GM19397 (cell line): ENCODE results near the gene VPS36.
A peak's percentile ranks its signal among the peaks of the same experiment; 100 is the strongest.
"Not testable (repeated sequence)": the region's sequence is repeated elsewhere in the genome, so short reads cannot be mapped to it uniquely, and the experiment has no call there.

Source experiments
- ATAC-seq: cut with Tn5 transposase; IDR thresholded peaks from one replicate; pipeline ENCODE4 v1.9.1; 2021; ENCODE audit warnings: mild to moderate bottlenecking, moderate library complexity; ENCODE audit not compliant: unreplicated experiment

VPS36 gene, protein sequence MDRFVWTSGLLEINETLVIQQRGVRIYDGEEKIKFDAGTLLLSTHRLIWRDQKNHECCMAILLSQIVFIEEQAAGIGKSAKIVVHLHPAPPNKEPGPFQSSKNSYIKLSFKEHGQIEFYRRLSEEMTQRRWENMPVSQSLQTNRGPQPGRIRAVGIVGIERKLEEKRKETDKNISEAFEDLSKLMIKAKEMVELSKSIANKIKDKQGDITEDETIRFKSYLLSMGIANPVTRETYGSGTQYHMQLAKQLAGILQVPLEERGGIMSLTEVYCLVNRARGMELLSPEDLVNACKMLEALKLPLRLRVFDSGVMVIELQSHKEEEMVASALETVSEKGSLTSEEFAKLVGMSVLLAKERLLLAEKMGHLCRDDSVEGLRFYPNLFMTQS

DNA sequence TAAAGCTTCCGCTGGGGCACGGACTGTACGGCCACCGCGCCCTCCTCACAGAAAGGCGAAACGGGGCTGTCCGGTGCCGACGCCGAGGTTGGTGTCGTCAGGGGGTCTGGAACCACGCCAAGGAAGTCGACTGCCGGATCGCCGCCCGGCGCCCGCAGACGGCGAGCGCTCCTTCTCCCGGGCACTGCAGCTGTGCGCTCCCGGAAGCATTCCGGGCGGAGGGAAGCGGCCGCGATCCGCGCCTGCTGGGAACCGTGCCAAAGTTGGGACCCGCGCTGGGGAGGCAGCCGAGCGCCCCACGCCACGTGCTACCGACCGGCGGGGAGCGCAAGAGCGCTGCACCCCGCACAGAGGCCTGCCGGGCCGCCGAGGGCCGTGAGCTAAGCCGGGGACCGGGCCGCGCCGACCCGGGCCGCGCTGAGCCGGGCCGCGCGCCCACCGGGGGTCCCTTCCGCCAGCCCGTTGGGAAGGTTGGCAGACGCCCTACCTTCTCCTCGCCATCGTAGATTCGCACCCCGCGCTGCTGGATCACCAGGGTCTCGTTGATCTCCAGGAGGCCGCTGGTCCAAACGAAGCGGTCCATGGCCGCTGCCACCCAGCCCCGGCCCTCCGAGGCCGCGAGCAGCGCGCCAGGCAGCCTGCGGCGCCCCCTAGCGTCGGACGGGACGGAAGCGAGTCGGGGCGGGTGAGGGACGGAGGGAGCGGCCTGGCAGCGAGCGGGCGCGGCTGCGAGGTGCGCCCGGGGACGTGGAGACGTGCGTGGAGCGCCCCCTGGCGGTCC is at the start of gene VPS36:
Gene VPS36, minus strand, starts transcription at position 623 of the 781 bp plus-strand sequence. Its CDS starts 40 bp downstream, at position 583.
- peak; percentile 77 for ATAC-seq

DNA sequence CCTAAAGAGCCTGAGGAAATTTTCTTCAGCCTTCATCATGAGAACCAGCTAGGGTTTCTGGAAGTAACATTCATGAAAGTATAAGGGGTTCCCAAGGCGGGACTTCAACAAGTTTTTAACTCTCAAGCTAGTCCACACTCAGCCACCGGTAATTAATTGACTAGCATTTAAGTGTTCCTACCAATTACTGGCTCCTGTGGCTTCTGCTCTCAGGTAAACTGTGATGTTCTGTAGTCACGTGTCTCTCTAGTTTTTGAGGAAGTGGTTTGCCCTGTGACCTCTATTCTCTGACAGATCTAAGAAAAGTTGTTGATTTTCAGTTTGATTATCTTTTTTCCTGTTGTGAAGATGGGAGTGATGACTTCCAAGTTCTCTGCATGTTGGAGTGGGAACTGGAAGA is 47.5 kb upstream of the VPS36 start:
- not testable (repeated sequence) for ATAC-seq

DNA sequence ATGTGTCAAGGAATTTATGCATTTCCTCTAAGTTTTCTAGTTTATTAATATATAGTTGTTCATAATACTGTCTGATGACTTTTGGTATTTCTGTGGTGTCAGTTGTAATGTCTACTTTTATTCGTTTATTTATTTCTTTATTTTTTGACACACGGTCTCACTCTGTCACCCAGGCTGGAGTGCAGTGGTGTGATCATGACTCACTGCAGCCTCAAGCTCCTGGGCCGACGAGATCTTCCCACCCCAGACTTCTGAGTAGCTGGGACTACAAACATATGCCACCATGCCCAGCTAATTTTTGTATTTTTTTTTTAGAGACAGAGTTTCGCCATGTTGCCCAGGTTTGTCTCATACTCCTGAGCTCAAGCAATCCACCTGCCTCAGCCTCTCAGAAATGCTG is 43.8 kb upstream of the VPS36 start:
- not testable (repeated sequence) for ATAC-seq

DNA sequence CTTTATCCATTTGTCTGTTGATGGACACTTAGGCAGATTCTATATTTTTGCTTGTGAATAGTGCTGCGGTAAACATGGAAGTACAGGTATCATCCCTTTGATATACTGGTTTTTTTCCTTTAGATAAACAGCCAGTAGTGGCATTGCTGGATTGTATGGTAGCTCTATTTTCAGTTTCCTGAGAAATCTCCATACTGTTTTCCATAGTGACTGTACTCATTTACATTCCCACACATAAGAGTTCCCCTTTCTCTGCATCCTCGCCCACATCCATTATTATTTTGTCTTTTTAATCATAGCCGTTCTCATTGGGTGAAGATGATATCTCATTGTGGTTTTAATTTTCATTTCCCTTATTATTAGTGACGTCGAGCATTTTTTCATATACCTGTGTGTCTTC is 40.6 kb upstream of the VPS36 start:
- not testable (repeated sequence) for ATAC-seq

DNA sequence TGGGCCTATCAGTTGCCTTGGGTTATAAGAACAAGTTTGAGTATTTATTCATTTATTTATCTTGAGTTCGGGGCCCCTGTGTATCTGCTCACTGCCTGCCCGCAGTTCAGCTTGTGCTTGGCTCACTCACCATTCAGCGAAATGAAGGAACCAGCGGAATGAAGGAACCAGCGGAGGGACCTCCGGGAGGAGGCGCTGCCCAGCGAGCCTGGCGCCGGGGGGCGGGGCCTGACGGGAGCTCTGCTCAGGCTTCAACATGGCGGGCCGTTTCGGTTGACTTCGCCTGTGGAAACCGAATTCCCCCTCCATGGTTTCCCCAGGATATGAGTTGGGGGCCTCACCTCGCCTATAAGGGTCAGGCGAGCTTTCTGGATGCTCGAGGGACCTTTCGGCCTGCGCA is 38.3 kb upstream of the VPS36 start:
- not testable (repeated sequence) for ATAC-seq

DNA sequence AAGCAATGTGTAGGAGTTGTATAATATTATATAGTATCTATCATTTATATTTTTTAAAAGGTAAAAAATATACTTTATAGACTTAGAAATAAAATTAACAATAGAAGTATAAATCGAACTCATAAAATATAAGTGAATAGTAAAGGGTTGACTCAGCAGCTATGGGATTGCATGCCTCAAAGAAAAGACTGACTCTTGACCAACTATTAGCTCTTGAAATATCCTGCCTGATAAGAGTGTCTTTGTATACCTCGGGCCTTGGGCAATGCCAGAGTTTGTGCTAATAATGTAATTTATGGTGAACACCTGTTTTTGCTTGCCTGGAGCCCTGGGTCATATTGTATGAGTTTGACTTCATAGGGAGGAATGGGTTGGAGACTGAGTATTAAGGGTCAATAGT is 36.6 kb upstream of the VPS36 start:
- ATAC-seq, result not testable (repeated sequence)

DNA sequence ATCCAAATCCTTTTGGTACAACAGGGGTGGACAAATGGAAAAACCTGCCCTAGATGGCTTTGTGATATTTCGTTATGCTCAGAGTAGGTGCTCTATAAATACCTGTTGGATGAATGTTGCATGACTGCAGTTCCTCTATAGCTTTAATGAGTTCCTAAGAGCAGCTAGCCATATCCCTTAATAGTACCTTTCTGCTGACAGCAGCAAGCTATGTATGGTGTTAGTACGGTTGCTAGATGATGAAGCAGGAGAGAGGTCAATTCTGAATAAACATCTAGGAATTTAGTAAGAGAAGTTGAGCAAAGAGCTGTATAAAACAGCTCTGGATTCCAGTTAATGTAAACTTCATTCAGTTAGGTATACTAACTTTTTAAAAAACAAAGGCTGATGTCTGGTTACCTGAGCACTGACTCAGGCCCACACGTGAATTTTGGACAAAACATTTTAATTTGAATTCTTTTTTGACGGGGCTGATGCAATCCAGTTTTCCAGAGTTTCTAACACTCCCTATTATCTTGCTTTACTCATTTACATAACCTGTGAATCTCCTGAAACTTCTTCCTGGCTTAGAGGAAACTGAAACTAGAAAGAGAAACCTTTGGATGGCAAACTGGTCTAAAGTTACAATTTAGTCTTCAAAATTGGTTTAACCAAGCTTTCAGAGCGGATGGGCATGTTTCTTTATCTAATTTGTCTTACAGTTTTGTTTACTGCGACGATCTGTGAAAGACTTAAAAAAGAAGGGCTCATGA is 30.4 kb upstream of the VPS36 start:
- not testable (repeated sequence) for ATAC-seq

DNA sequence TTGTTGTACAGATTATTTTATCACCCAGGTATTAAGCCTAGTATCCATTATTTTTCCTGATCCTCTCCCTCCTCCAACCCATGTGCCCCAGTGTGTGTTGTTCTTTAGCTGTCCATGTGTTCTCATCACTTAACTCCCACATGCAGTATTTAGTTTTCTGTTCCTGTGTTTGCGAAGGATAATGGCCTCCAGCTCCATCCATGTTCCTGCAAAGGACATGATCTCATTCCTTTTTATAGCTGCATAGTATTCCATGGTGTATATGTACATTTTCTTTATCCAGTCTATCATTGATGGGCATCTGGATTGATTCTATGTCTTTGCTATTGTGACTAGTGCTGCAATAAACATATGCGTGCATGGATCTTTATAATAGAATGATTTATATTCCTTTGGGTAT is 18.1 kb upstream of the VPS36 start:
- ATAC-seq, result not testable (repeated sequence)

DNA sequence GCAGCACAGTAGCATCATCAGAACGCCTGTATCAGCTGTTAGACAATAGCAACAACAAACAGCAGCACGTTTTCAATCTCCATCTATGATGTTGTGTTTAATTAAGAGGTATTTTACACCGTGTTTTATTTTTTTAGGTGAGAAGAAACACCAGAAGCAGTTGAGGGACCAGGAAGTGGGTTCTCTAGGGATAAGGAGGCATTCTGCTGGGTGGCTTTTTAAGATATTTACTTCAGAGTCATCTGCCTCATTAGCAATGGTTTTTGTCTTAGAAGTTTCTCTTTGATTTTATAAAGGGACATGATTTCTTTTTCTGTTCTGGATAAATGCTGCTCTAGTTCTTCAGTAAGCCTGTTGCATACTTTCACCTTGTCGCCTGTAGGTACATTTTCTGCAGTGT is 13.1 kb upstream of the VPS36 start:
- no peak for ATAC-seq

DNA sequence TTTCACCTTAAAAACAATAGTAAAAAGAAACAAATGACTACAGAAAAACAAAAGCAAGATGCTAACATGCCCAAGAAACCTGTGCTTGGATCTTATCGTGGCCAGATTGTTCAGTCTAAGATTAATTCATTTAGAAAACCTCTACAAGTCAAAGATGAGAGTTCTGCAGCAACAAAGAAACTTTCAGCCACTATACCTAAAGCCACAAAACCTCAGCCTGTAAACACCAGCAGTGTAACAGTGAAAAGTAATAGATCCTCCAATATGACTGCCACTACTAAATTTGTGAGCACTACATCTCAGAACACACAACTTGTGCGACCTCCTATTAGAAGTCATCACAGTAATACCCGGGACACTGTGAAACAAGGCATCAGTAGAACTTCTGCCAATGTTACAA is 10.8 kb upstream of the VPS36 start:
- no peak for ATAC-seq

DNA sequence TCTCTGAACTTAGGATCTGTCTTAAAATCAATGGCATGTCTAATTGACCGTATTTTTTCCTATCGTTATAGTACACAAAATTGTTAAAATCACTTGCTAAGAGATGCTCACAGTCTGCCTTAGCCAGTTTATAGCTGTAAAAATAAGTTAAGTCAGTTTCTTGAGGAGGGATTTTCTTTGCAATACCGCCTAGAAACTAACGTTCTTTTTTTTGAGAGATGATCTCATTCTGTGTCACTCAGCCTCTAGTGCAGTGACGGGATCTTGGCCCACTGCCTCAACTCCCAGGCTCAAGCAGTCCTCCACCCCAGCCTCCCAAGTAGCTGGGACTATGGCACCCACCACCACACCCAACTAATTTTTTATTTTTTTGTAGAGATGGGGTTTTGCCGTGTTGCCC is 9.2 kb upstream of the VPS36 start:
- no peak for ATAC-seq

DNA sequence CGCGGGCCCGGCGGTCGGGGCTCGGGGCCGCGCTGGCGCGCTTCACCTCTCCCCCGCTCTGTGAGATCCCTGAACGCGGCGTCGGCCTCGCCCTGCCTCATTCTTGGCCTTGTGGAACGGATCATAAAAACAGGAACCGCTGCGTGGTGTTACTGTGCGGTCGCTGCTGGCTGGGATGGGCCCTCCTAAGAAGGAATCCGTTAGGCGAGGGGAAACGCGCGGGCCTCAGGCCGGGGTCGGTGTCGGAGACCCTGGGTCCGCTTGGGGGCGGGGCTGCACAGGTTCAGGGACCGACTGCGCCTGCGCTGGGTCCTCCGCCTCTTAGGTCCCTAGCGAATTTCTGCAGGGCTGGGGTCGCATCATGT is 5.2 kb upstream of the VPS36 start:
- ATAC-seq, result peak; percentile 31

DNA sequence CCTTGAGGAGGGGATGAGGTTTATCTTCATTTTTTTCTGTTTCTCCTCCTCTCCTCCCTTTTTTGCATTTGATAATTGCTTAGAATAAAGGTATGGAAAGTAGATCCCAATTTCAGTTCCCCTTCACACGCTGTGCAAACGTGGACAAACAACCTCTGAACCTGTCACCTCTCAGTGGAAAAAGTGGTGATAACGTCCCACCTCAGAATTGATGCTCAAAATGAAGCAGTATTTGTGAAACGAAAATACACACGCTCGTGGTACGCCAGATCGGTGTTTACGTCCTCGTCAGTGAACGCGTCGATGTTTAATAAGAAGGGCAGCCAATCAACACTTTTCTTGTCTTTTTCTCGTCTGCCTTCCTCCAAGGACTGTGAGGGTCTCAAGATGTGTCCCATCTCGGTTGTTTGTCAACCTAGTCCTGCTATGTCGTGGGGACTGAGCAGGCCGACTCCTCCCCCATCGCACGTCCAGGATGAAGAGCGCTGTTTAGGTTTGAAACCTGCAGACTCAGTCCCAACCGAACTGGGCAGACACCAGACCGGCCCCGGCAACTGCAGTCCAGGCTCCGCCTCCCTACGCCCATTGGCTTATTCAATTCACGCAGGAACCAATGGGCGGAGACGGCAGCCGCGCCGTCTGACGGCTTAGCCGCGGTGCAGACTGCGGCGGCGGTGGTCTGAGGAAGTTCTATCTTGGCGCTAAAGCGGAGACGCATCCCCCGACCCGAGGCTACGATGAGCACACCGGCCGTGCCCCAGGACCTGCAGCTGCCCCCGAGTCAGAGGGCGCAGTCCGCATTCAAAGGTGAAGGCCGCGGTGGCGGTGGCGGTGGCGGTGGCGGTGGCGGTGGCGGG is 4.6 kb upstream of the VPS36 start, which contains the start of gene CKAP2:
Gene CKAP2, plus strand, starts transcription at position 659 of the 857 bp plus-strand sequence. Its CDS starts 79 bp downstream, at position 738.
- ATAC-seq, result peak; percentile 74

DNA sequence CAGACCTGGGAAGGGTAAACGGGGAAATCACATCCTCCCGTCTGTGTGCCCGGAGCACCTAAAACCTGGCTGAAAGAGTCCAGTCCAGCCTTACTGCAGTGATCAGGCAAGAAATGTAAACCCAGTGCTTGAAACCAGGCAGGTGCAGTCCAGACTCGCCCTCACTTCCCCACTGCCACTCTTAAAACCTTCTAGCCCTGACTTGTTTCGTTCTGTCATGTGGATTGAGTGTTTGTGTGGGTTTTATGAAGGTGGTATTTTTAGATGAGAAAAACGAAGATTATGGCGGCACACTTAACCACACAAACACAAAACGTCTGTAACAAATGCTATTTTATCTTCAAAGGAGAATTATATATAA is 4.0 kb upstream of the VPS36 start:
- peak; percentile 18 for ATAC-seq

DNA sequence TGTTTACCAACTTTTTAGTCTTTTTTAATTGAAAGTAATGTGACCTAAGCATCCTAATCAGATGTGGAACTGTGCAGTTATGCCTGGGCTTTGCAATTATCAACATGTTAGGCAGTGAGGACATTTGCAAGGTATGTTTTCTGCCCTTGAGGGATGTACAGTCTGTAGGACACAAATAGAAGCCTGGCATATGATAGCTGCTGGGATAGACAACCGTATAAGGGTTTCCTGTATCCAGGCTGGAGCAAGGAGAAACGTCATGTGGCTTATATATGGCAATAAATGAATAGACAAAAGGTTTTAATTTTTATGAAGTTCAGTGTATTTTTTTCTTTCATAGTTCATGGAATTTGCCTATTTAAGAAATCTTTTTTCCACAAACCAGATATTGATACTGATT is 2.0 kb upstream of the VPS36 start:
- no peak for ATAC-seq

DNA sequence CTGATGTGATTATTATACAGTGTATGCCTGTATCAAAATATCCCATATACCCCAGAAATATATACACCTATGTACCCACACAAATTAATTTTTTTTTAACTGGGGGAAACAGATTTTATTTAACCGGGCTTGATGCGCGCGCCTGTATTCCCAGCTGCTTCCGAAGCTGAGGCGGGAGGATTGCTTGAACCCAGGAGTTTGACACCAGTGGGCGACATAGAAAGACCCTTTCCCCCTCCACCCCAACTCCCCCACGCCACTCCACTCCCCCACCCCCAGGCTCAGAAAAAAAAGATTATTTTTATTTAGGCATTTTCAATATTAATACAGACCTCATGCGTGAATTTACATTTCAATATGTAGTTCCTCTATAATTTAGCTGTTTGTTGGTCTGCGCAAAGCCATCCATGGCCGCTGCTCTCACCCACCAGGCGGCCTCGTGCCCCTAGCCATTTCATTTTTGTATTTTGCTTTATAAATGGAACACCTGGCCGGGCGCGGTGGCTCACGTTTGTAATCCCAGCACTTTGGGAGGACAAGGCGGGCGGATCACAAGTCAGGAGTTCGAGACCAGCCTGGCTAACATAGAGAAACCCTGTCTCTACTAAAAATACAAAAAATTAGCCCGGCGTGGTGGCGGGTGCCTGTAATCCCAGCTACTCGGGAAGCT is 836 bp upstream of the VPS36 start:
- ATAC-seq, result no peak

DNA sequence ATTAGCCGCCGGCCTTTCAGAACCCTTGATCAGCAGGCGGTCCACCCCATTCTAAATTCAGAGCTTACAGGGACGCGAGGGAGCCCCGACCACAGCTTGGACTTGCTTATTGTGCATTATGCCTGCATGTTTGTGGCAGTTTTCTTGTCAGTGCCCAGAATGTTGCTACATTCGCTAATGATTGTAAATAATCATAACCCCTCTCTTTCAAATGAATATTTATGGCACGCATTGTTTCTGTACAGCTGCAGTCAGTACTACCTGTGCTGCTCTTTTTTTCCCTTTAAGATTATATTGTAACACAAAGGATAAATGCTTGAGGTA is 321 bp upstream of the VPS36 start:
- no peak for ATAC-seq

DNA sequence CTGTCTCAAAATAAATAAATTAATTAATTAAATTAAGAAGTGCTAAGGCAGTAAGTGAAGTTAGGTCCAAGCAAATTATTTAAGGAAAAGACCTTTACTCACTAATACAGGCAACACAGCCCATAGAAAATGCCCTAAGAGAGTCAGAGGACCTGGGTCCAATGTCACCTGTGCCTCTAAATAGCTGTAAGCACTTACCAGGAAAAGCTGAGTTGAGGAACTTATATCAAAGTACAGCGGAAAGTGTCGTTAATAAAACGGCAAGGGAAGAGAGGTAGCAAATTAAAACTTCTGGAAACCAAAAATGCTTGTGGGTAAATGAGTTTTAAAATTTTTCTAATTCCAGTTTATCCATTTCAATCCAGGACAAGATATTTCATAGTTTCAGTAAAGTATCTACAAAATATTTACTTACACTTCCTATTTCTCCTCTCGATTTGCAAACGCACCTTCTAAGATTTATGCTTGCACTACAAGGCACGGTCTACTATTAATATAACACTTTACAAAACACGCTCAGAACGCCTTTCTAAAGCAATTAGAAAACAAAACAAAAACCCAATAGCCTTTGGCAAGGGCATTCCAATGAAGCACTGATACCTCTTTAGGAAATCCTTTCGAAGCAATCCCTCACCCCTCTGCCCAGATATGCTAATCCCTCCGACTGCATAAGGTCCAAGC is 963 bp downstream of the VPS36 start:
- no peak for ATAC-seq

DNA sequence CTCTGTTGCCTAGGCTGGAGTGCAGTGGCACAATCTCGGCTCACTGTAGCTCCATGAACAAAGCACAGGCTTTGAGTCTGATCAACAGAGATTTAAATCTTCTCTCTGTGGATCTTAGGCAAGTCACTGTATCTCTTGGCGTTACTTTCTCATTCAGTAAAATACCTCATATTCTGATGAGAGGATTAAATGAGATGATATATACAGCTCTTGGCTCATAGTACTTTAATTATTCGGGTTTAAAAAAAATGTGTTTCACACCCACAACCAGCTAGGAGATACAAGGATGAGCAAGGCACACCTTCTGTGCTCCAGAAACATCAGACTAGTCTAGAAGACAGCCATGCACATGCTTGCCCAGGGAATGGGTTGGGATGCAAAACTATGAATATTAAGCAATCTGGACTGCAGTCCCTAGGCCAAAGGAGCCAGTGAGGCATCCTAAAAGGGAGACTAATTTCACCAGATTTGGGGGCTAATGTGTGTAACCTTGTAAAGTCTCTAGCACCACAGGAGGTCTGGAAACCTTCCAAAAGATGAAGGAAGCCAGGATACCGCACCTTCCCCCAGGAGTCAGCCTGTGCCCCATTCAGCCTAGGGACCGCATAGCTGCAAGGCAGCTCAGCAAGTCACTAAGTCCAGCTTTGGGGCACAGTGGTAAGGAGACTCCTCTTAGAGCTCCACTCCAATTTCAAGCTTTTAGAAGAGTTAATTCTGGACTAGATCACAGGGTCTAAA is 2.5 kb downstream of the VPS36 start:
- no peak for ATAC-seq
